Measurements from ENCODE around the gene ZNF236.

ZNF236 gene

DNA sequence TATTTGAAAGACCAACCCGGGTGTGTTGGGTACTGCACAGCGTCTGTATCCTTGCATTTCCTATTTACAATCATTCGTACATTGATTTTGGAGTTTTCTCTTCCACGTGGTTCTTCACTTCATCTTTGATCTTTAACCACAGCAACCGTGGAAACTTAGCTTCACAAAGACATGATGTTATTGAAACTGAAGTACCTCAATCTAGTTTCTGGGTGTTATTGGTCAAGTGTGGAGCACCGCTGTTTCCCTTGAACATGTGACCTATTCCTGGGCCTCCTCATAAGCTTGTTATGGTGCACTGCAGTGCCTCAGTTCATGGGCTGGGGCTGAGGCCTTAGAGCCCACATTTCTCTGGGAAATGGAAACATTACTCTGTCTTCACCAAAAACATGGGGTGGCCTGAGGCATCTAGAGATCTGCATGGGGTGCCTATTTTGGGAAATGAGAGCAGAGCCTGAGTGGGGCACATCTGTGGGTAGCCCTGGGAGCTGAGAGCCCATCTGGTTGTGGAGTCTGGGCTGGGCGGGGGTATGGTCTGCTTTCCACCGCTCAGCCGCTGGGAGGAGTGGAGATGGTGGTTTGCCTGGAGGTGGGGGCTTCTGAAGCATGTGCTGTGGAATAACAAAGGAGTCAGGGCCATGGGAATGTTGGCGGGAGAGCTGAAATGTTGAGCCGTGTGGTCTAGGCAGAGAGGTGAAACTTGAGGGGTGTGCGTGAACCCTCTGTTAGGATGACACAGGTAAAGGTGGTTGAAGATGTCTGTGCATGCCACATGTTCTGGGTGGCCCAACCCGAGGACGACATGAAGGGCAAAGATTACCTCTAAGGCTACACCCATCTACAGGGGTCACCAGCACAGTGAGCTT lies 37.4 kb downstream of the ZNF236 start:
- DNase-seq (ENCODE audit: low read depth in 3 of 3): no peak

GRCh38 chr18:76860411-76860810 lies 38.1 kb downstream of the ZNF236 start:
- no peak for DNase-seq (ENCODE audit: low read depth in 3 of 3)

DNA sequence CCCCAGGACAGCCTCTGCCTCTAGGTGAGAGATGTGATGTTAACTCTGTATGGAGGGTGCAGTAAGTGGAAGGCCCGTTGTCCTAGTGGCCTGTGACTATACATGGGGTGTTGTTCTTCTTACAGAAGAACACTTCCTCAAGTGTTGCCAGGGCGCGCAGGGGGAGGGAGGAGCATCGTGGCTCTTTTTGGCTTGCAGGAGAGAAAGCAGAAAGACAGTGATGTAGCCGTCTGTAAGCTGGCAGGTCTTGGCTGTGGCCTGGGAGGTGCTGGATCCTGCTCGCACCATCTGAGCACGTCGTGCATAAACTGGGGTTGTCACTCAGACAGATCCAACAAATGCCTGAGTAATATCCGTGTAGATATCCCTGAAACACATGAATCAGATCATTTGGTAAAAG lies 44.3 kb downstream of the ZNF236 start:
- no peak for DNase-seq (ENCODE audit: low read depth in 3 of 3)

- DNase-seq (ENCODE audit: low read depth in 3 of 3): no peak
Measured at GRCh38 chr18:76873311-76873710, 51.0 kb downstream of the ZNF236 start.

- no peak for DNase-seq (ENCODE audit: low read depth in 3 of 3)
Measured at GRCh38 chr18:76873713-76874112, 51.4 kb downstream of the ZNF236 start.

DNA sequence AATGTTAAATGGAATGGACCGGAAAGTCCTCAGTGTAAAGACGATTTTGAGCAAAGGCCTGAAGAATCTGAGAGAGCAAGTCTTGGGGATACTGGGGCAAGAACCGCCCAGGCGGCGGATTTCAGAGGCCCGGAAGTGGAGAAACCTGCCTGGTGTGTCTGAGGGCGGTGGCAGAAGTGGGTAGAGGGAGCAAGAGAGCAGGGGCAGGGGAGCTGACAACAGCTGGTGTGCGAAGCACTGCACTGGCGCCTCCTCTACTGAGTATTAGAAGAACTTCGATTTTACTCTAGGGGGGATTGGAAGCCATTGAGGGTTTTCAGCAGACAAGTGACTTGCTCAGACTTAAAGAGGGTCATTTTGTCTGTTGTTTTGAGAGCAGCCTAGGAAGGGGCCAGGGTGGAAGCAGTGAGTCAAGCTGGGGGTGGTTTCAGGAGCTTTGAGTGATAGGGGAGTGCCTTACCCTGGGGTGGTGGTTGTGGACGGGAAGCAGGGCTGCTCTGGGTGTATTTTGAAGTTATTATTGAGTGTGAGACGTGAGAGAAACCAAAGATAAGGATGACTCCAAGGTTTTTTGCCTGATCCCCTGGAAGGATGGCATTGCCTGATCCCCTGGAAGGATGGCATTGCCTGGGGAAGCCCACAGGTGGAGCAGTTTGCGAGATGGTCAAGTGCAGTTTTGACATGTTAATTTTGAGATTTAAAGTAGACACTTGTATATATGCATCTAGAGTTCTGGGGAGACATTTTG lies 52.5 kb downstream of the ZNF236 start:
- DNase-seq (ENCODE audit: low read depth in 3 of 3): no peak

DNA sequence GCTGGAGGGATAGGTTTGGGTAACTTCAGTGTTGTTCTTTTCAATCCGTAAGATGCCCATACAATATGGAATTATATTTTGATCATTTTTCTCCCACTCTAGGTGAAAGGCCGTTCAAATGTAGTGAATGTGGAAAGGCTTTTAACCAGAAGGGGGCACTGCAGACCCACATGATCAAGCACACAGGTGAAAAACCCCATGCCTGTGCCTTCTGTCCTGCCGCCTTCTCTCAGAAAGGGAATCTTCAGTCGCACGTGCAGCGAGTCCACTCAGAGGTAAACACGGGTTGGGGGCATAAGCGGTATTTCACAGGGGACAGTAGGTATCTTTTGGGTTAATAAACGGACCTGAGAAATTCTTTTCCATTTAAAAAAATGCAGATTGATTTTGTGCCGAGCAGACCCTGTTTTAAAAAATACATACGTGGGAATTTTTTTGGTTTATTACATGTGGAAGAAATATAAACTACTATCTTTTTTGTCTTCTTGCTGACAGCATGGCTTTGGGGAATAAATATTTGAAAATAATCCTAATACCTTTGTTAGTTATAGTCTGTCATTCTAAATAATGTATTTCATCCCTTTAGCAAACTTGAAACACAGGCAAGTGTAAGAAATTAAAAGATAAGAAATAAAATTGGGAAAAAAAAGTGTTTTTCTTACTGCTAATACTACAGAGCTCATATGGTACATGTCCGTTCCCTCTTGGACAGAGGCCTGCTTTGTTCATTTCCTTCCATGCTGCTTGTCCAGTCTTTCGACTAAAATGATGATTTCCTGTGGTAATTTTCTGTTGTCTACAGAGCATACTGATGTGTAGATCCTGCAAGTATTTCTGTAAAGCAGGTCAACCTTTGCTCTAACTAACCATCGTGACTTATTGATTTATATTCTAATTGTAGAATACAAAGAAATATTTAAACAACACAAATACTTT lies 53.3 kb downstream of the ZNF236 start:
- no peak for DNase-seq (ENCODE audit: low read depth in 3 of 3)

DNA sequence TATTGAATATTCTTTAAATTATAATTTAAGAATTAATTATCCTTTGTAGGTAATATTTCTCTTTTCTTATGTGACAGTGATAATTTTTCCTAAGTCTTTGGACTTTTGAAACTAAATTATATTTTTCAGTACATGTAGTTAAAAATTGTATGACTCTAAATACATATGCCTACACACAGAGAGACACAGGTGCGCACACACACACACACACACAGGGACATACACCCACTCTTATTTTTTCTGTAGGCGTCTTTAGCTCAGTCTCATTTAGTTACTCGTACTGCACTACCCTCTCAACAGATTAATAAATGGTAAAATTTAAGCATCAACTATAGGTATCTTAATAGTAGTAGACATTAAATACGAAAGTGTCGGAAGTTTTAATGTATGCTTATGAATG lies 56.1 kb downstream of the ZNF236 start:
- DNase-seq (ENCODE audit: low read depth in 3 of 3): no peak

GRCh38 chr18:76880026-76880425 lies 57.7 kb downstream of the ZNF236 start:
- no peak for DNase-seq (ENCODE audit: low read depth in 3 of 3)

- DNase-seq (ENCODE audit: low read depth in 3 of 3): no peak
Measured at GRCh38 chr18:76881744-76882143, 59.4 kb downstream of the ZNF236 start.

GRCh38 chr18:76882146-76882545 lies 59.8 kb downstream of the ZNF236 start:
- DNase-seq (ENCODE audit: low read depth in 3 of 3): no peak

GRCh38 chr18:76885001-76885400 lies 62.6 kb downstream of the ZNF236 start:
- no peak for DNase-seq (ENCODE audit: low read depth in 3 of 3)

- DNase-seq (ENCODE audit: low read depth in 3 of 3): no peak
Measured at GRCh38 chr18:76886112-76886511, 63.8 kb downstream of the ZNF236 start.

DNA sequence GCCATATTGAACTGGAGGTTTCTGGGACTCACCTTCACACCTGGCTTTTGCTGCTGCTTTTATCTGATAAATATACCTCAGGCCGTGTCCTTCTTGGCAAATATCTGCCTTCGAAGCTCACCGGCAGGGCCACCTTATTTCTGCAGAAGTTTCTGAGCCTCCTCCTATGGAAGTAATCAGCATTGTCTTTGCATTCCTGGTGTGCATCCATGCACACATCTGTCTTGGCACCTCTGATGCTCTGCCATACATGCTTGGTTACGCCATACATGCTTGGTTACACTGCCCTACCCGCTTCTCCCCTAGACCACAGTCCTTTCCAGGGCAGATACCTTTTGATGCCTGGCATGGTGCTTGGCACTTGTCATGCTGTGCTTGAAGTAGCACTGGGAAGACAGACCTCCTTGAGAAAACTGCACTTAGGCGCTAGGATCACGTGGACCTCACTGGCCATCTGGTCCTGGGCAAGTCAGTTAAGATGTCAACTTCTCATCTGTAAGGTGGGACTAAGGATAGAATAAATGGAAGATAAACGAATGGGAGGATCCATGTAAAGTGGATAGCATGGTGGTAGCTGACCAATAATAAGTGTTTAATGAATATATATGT lies 66.8 kb downstream of the ZNF236 start:
- DNase-seq (ENCODE audit: low read depth in 3 of 3): no peak

- no peak for DNase-seq (ENCODE audit: low read depth in 3 of 3)
Measured at GRCh38 chr18:76892832-76893231, 70.5 kb downstream of the ZNF236 start.

DNA sequence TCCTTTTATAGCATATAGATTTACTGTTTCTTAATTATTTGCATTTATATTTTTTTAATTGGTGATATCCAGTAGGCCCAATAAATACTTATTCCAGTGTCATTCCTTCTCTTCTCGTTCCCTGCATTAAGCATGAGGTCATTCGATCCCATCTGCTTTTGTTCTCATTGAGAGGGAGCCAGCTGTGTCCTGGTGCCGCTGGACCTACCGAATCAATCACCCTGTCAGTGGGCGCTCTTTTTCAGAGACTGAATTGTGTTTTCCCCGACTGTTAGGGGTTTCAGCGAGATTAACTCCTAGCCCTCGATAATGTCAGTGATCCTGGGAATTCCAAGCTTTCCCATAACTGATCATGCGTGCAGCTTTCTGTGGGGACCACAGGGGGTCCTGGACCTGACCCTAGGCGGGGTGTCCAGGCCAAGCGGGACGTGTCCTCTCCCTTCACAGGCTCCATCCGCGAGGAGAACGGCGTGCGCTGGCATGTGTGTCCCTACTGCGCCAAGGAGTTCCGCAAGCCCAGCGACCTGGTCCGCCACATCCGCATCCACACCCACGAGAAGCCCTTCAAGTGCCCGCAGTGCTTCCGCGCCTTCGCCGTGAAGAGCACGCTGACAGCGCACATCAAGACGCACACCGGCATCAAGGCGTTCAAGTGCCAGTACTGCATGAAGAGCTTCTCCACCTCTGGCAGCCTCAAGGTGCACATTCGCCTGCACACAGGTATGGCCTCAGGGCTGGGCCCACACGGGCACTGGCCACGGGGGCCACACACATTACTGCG lies 72.4 kb downstream of the ZNF236 start:
- no peak for DNase-seq (ENCODE audit: low read depth in 3 of 3)

DNA sequence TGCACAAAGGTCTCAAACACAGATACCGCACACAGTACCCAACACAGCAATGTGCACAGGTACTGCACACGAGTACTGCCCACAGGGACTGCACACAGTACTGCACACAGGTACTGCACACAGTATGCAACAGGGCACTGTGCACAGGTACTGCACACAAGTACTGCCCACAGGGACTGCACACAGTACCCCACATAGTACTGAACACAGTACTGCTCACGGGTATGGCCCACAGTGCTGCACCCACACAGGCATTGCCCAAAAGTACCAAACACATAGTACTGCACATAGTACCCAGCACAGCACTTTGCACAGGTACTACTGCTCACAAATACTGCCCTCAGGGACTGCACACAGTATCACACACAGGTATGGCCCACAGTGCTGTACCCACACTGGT lies 73.1 kb downstream of the ZNF236 start:
- no peak for DNase-seq (ENCODE audit: low read depth in 3 of 3)

- DNase-seq (ENCODE audit: low read depth in 3 of 3): no peak
Measured at GRCh38 chr18:76896677-76897076, 74.3 kb downstream of the ZNF236 start.

GRCh38 chr18:76897257-76897656 lies 74.9 kb downstream of the ZNF236 start:
- no peak for DNase-seq (ENCODE audit: low read depth in 3 of 3)

- no peak for DNase-seq (ENCODE audit: low read depth in 3 of 3)
Measured at GRCh38 chr18:76903386-76903785, 81.0 kb downstream of the ZNF236 start.

GRCh38 chr18:76905821-76906220 lies 83.5 kb downstream of the ZNF236 start:
- DNase-seq (ENCODE audit: low read depth in 3 of 3): no peak
